NCI-H526 (cell line): Measurements from ENCODE around the gene CCNK.

Experiments
- DNase-seq, 2 experiments: peaks; one replicate each; lab custom pipeline; 2025; lab: John Stamatoyannopoulos, UW

The CCNK gene

GRCh38 chr14:99507860-99508640 is 26.8 kb downstream of the CCNK start:
- no peak for DNase-seq

GRCh38 chr14:99508896-99509629 is 27.9 kb downstream of the CCNK start:
- no peak for DNase-seq

GRCh38 chr14:99509871-99510555 is 28.8 kb downstream of the CCNK start:
- no peak for DNase-seq

- no peak for DNase-seq
These were observed 29.4 kb downstream of the CCNK start for GRCh38 chr14:99510556-99511139.

GRCh38 chr14:99511421-99512109 is 30.4 kb downstream of the CCNK start:
- DNase-seq: no peak

- no peak for DNase-seq
These were observed 30.9 kb downstream of the CCNK start for GRCh38 chr14:99512110-99512449.

GRCh38 chr14:99512571-99513182 is 31.5 kb downstream of the CCNK start:
- no peak for DNase-seq

- no peak for DNase-seq
These were observed 32.0 kb downstream of the CCNK start for GRCh38 chr14:99513183-99513694.

- no peak for DNase-seq
These were observed 32.8 kb downstream of the CCNK start for GRCh38 chr14:99513946-99514551.

GRCh38 chr14:99514552-99515300 is 33.5 kb downstream of the CCNK start:
- DNase-seq: no peak

GRCh38 chr14:99515301-99516155 is 34.3 kb downstream of the CCNK start:
- no peak for DNase-seq

GRCh38 chr14:99516156-99516870 is 35.1 kb downstream of the CCNK start:
- no peak for DNase-seq

GRCh38 chr14:99516871-99517642 is 35.8 kb downstream of the CCNK start:
- no peak for DNase-seq

- no peak for DNase-seq
These were observed 36.6 kb downstream of the CCNK start for GRCh38 chr14:99517643-99518381.

- peak; percentile 30 to 78 for DNase-seq
These were observed 37.5 kb downstream of the CCNK start for GRCh38 chr14:99518441-99519346.

- DNase-seq: no peak
These were observed 38.2 kb downstream of the CCNK start for GRCh38 chr14:99519347-99519881.
